H9 (cell line): ENCODE data around the gene MATN4. TPM values are rescaled to one million over a fixed set of nuclear protein-coding genes. Genes with fewer than 3 reads are reported as not detected.
A peak's percentile ranks its signal among the peaks of the same experiment; 100 is the strongest.

Experiments used
- DNase-seq: peaks from one replicate; pipeline ENCODE4 v3.0.0-alpha.2; 2017
- H2AFZ ChIP-seq: one replicate; pipeline ENCODE4 v1.6.1; 2013; ENCODE audit warnings: mild to moderate bottlenecking, low read length, control low read depth, moderate library complexity
- H2AK5ac ChIP-seq: 2 replicates; pipeline ENCODE4 v1.6.1; 2013; ENCODE audit warnings: low read length, control low read depth, mixed read lengths; ENCODE audit not compliant: insufficient read length
- H2BK120ac ChIP-seq: one replicate; pipeline ENCODE4 v1.6.1; 2013; ENCODE audit warnings: low read depth, mild to moderate bottlenecking, low read length, control low read depth, inconsistent platforms; ENCODE audit not compliant: poor library complexity, severe bottlenecking
- H2BK12ac ChIP-seq: 2 replicates; pipeline ENCODE4 v1.6.1; 2013; ENCODE audit warnings: low read length, control low read depth, mixed read lengths, low read depth; ENCODE audit not compliant: insufficient read length
- H2BK15ac ChIP-seq: 2 replicates; pipeline ENCODE4 v1.6.1; 2013; ENCODE audit warnings: low read depth, low read length, control low read depth
- H2BK20ac ChIP-seq: one replicate; pipeline ENCODE4 v1.6.1; 2013; ENCODE audit warnings: low read depth, mild to moderate bottlenecking, low read length, control low read depth, inconsistent platforms; ENCODE audit not compliant: poor library complexity, severe bottlenecking
- H2BK5ac ChIP-seq: 2 replicates; pipeline ENCODE4 v1.6.1; 2013; ENCODE audit warnings: low read length, control low read depth, mixed read lengths; ENCODE audit not compliant: insufficient read length
- H3K14ac ChIP-seq: 2 replicates; pipeline ENCODE4 v1.6.1; 2013; ENCODE audit warnings: low read length, control low read depth; ENCODE audit not compliant: insufficient read depth
- H3K18ac ChIP-seq: 2 replicates; pipeline ENCODE4 v1.6.1; 2013; ENCODE audit warnings: low read depth, mild to moderate bottlenecking, mixed read lengths, low read length, control low read depth; ENCODE audit not compliant: insufficient read length
- H3K23ac ChIP-seq: 2 replicates; pipeline ENCODE4 v1.6.1; 2013; ENCODE audit warnings: low read length, control low read depth, mixed read lengths, low read depth; ENCODE audit not compliant: insufficient read length
- H3K23me2 ChIP-seq: 2 replicates; pipeline ENCODE4 v1.6.1; 2013; ENCODE audit warnings: low read depth, mild to moderate bottlenecking, mixed read lengths, low read length, control low read depth; ENCODE audit not compliant: insufficient read length, poor library complexity, severe bottlenecking
- H3K27ac ChIP-seq: 2 replicates; pipeline ENCODE4 v1.5.1; 2013; ENCODE audit warnings: low read length, control low read depth, mixed read lengths, low read depth; ENCODE audit not compliant: insufficient read length
- H3K27me3 ChIP-seq: 2 replicates; pipeline ENCODE4 v1.6.1; 2013; ENCODE audit warnings: low read length, control low read depth, inconsistent platforms; ENCODE audit not compliant: insufficient read depth
- H3K4ac ChIP-seq: 2 replicates; pipeline ENCODE4 v1.6.1; 2013; ENCODE audit warnings: low read depth, mild to moderate bottlenecking, control low read depth, inconsistent platforms, low read length, moderate library complexity
- H3K4me1 ChIP-seq: 2 replicates; pipeline ENCODE4 v1.6.1; 2013; ENCODE audit warnings: low read length, control low read depth, inconsistent platforms; ENCODE audit not compliant: insufficient read depth
- H3K4me2 ChIP-seq: 2 replicates; pipeline ENCODE4 v1.6.1; 2013; ENCODE audit warnings: low read length, control low read depth, mixed read lengths; ENCODE audit not compliant: insufficient read length, insufficient read depth
- H3K56ac ChIP-seq: 2 replicates; pipeline ENCODE4 v1.6.1; 2013; ENCODE audit warnings: low read depth, mild to moderate bottlenecking, mixed read lengths, low read length, control low read depth; ENCODE audit not compliant: insufficient read length
- H3K79me1 ChIP-seq: 2 replicates; pipeline ENCODE4 v1.6.1; 2013; ENCODE audit warnings: low read depth, mild to moderate bottlenecking, moderate library complexity, low read length, control low read depth, inconsistent platforms; ENCODE audit not compliant: insufficient read depth, poor library complexity, severe bottlenecking
- H3K79me2 ChIP-seq: 2 replicates; pipeline ENCODE4 v1.6.1; 2013; ENCODE audit warnings: low read length, control low read depth, inconsistent platforms; ENCODE audit not compliant: insufficient read depth
- H3K9ac ChIP-seq: 2 replicates; pipeline ENCODE4 v1.6.1; 2013; ENCODE audit warnings: low read length, control low read depth, mixed read lengths; ENCODE audit not compliant: insufficient read length; ENCODE audit errors: extremely low read depth
- H3K9me3 ChIP-seq: one replicate; pipeline ENCODE4 v1.6.1; 2013; ENCODE audit warnings: low read depth, low read length, inconsistent platforms; ENCODE audit not compliant: control insufficient read depth
- H3T11ph ChIP-seq: one replicate; pipeline ENCODE4 v1.6.1; 2013; ENCODE audit warnings: mild to moderate bottlenecking, low read length, control low read depth, inconsistent platforms
- H4K20me1 ChIP-seq: one replicate; pipeline ENCODE4 v1.6.1; 2013; ENCODE audit not compliant: control insufficient read depth, insufficient read length, insufficient read depth
- H4K5ac ChIP-seq: 2 replicates; pipeline ENCODE4 v1.6.1; 2013; ENCODE audit warnings: low read depth, mild to moderate bottlenecking, mixed read lengths, low read length, control low read depth; ENCODE audit not compliant: insufficient read length
- H4K8ac ChIP-seq: replicated peaks from 2 replicates; pipeline ENCODE4 v1.6.1; 2013; ENCODE audit warnings: low read length, control low read depth, mixed read lengths, low read depth; ENCODE audit not compliant: insufficient read length
- H4K91ac ChIP-seq: 2 replicates; pipeline ENCODE4 v1.6.1; 2013; ENCODE audit warnings: low read depth, mild to moderate bottlenecking, moderate library complexity, mixed read lengths, low read length, control low read depth; ENCODE audit not compliant: insufficient read length
- H3K27ac Mint-ChIP-seq, 3 experiments: 2 replicates in 2 of 3; 3 replicates in 1 of 3; pipeline ENCODE4 v1.8.0; 2020 to 2021; ENCODE audit warnings: mixed read lengths in 3 of 3, mild to moderate bottlenecking in 1 of 3, moderate library complexity in 1 of 3
- H3K27me3 Mint-ChIP-seq: 2 replicates; pipeline ENCODE4 v1.8.0; 2021; ENCODE audit warnings: low read depth, mild to moderate bottlenecking, moderate library complexity, mixed read lengths
- H3K36me3 Mint-ChIP-seq, 3 experiments: 2 replicates in 2 of 3; 3 replicates in 1 of 3; pipeline ENCODE4 v1.8.0; 2020 to 2021; ENCODE audit warnings: low read depth in 3 of 3, mixed read lengths in 3 of 3; ENCODE audit not compliant: insufficient read depth in 1 of 3
- H3K4me1 Mint-ChIP-seq, 2 experiments: 2 replicates each; pipeline ENCODE4 v1.8.0; 2020; ENCODE audit warnings: mixed read lengths in 2 of 2
- H3K4me3 Mint-ChIP-seq, 2 experiments: 2 replicates in 1 of 2; 3 replicates in 1 of 2; pipeline ENCODE4 v1.8.0; 2020 to 2021; ENCODE audit warnings: mild to moderate bottlenecking in 2 of 2, mixed read lengths in 2 of 2, moderate library complexity in 1 of 2
- H3K9me3 Mint-ChIP-seq, 2 experiments: 2 replicates in 1 of 2; 3 replicates in 1 of 2; pipeline ENCODE4 v1.8.0; 2020; ENCODE audit warnings: mild to moderate bottlenecking in 2 of 2, mixed read lengths in 2 of 2, moderate library complexity in 1 of 2
- WGBS: extraction: QIAGEN DNeasy Blood & Tissue Kit; methylation state at CpG from one replicate; pipeline ENCODE4 v1.1.7; 2013; ENCODE audit warnings: missing lambda C conversion rate, low lambda C conversion rate, mixed read lengths; ENCODE audit not compliant: insufficient read length; ENCODE audit errors: extremely low coverage; 5-methylcytosine and 5-hydroxymethylcytosine counted together
- total RNA-seq: library from RNA; stranded (reverse); gene quantifications from 2 replicates; pipeline ENCODE4 v1.2.1, GENCODE V29; 2021
- TF ChIP-seq, protein P1 (sequence below): fragments of 200-600 bp; sonication (generic); conservative IDR thresholded peaks from 3 replicates; pipeline ENCODE4 v1.8.0; 2021; ENCODE audit warnings: antibody characterized with exemption, mild to moderate bottlenecking

MATN4 gene
- total RNA-seq, 1 experiment from 2014 or later = 0.11 TPM

DNA sequence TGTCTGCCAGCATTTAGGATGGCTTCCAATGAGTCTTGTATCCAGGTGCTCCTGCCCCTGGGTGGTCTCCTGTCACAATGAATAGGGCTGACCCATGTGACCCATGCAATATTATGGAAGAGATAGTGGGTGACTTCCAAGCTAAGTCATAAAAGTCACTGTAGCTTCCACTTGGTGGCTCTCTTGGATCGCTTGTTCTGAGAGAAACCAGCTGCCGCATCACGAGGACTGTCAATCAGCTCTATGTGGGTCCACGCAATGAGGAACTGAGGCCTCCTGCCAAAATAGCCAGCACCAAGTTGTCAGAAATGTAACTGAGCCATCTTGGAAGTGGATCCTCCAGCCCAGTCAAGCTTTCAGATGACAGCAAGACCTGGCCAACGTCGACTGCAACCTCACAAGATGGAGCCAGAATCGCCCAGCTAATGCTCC is 14.9 kb upstream of the MATN4 start:
- H3K18ac ChIP-seq = no peak overlapping the region
- H3K79me1 ChIP-seq = no peaks in the 10 kb centered on the region
- no peak overlapping the region for H2BK20ac ChIP-seq
- no peak overlapping the region for H3K4me2 ChIP-seq
- H3K9me3 ChIP-seq = no peaks in the 10 kb centered on the region
- H2BK120ac ChIP-seq = no peak overlapping the region
- no peaks in the 10 kb centered on the region for H4K20me1 ChIP-seq
- no peak overlapping the region for H2AK5ac ChIP-seq
- no peak overlapping the region for H4K5ac ChIP-seq
- H3K23ac ChIP-seq = no peak overlapping the region
- Mint-ChIP-seq H3K36me3 (peaks cover 5 to 14% (median 12%) of the 10 kb centered on the region in 3 experiments; a peak in 6 of 7 replicates), H3K4me1 (peaks cover 7 to 8% of the 10 kb centered on the region in 2 experiments; a peak in 2 of 4 replicates), H3K27me3 (peaks cover 4% of the 10 kb centered on the region; the same call in 1 of the 2 replicates), H3K9me3 (no peaks in the 10 kb centered on the region), H3K27ac (no peak overlapping the region), H3K4me3 (no peak overlapping the region)
- no peak overlapping the region for H3K9ac ChIP-seq
- no peaks in the 10 kb centered on the region for H3K4me1 ChIP-seq
- TF ChIP-seq, protein P1, sequence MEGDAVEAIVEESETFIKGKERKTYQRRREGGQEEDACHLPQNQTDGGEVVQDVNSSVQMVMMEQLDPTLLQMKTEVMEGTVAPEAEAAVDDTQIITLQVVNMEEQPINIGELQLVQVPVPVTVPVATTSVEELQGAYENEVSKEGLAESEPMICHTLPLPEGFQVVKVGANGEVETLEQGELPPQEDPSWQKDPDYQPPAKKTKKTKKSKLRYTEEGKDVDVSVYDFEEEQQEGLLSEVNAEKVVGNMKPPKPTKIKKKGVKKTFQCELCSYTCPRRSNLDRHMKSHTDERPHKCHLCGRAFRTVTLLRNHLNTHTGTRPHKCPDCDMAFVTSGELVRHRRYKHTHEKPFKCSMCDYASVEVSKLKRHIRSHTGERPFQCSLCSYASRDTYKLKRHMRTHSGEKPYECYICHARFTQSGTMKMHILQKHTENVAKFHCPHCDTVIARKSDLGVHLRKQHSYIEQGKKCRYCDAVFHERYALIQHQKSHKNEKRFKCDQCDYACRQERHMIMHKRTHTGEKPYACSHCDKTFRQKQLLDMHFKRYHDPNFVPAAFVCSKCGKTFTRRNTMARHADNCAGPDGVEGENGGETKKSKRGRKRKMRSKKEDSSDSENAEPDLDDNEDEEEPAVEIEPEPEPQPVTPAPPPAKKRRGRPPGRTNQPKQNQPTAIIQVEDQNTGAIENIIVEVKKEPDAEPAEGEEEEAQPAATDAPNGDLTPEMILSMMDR = peak; percentile 52; the same call in 2 of the 3 replicates
- no peak overlapping the region for H3K14ac ChIP-seq
- no peak overlapping the region for H2BK12ac ChIP-seq
- no CpG with 5 or more reads among the region's 7 CpGs for WGBS
- DNase-seq = no peak
- H3K27me3 ChIP-seq = no peaks in the 10 kb centered on the region
- no peak overlapping the region for H4K8ac ChIP-seq
- no peaks in the 10 kb centered on the region for H3K23me2 ChIP-seq
- no peaks in the 10 kb centered on the region for H3K79me2 ChIP-seq
- no peak overlapping the region for H3T11ph ChIP-seq
- H2AFZ ChIP-seq = no peak overlapping the region
- H3K56ac ChIP-seq = no peak overlapping the region
- no peak overlapping the region for H4K91ac ChIP-seq
- H3K27ac ChIP-seq = no peak overlapping the region
- no peak overlapping the region for H2BK15ac ChIP-seq
- no peak overlapping the region for H2BK5ac ChIP-seq
- H3K4ac ChIP-seq = no peak overlapping the region
